ENCODE measurements around the gene ACTR3C.
"Not testable (repeated sequence)": the region's sequence is repeated elsewhere in the genome, so short reads cannot be mapped to it uniquely, and the experiment has no call there.

ACTR3C gene

GRCh38 chr7:150313870-150314269, 9.5 kb downstream of the ACTR3C start:
- ChIA-PET CTCF (interaction anchor here (0.9 kb wide), 1 partner anchor 23 kb away, joined by 3 read pairs; no protein-coding TSS in a partner anchor), POLR2A (no interaction called here)
- H3K4me3 ChIP-seq (ENCODE audit: low read depth, low read length): no peak overlapping the region
- DNase-seq (ENCODE audit: low read depth, low spot score): no peak
- no peak for TF ChIP-seq CTCF (IDR thresholded peaks at IDR 0.05; ENCODE audit: insufficient read depth, low read length, missing control alignments)

GRCh38 chr7:150313367-150313809, 10.0 kb downstream of the ACTR3C start:
- ChIA-PET POLR2A (no interaction called here), CTCF (no interaction called here)
- TF ChIP-seq CTCF (IDR thresholded peaks at IDR 0.05; ENCODE audit: insufficient read depth, low read length, missing control alignments): no peak
- no peak for DNase-seq (ENCODE audit: low read depth, low spot score)
- H3K4me3 ChIP-seq (ENCODE audit: low read depth, low read length): no peak overlapping the region

DNA sequence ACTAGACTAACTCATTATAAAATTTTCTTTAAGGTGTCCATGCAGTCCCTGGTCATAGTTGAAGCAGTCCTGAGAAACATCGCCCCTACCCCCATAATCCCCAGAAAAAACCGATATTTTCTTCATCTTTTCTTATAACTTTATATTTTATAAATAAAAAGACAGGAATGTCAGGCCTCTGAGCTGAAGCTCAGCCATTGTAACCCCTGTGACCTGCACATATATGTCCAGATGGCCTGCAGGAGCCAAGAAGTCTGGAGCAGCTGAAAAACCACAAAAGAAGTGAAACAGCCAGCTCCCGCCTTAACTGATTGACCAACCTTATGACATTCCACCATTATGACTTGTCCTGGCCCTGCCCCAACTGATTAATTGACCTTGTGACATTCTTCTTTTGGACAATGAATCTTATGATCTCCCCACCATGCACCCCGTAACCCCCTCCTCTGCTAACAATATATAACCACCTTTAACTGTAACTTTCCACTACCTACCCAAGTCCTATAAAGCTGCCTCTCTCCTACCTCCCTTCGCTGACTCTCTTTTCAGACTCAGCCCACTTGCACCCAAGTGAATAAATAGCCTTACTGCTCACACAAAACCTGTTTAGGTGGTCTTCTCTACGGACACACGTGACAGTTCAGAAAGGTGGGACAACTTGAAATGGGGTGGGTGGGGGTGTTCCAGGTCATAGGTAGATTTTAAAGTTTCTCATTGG, 10.5 kb downstream of the ACTR3C start:
- H3K4me3 ChIP-seq (ENCODE audit: low read depth, low read length); DNase-seq (ENCODE audit: low read depth, low spot score); POLR2A ChIA-PET: not testable (repeated sequence)

DNA sequence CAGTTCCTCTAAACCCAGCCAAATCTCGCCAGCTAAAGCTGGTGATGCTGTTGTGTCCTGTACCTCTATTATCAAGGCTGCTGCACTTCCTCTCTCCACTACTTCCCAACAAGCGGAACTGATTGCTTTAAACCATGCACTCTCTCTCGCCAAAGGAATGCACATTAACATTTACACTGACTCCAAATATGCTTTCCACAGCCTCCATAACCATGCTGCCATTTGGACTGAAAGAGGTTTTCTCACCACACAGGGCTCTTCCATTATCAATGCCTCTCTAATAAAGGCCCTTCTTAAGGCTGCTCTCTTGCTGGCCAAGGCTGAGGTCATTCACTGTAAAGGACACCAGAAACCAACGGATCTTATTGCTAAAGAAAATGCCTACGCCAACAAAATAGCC, 11.6 kb downstream of the ACTR3C start:
- POLR2A ChIA-PET: no interaction called here
- CTCF ChIA-PET: no interaction called here
- DNase-seq (ENCODE audit: low read depth, low spot score): no peak
- H3K4me3 ChIP-seq (ENCODE audit: low read depth, low read length): no peak overlapping the region
- no peak for TF ChIP-seq CTCF (IDR thresholded peaks at IDR 0.05; ENCODE audit: insufficient read depth, low read length, missing control alignments)

More for the DNA sequence above, 10.5 kb downstream of the ACTR3C start:
- CTCF ChIA-PET: not testable (repeated sequence)

DNA sequence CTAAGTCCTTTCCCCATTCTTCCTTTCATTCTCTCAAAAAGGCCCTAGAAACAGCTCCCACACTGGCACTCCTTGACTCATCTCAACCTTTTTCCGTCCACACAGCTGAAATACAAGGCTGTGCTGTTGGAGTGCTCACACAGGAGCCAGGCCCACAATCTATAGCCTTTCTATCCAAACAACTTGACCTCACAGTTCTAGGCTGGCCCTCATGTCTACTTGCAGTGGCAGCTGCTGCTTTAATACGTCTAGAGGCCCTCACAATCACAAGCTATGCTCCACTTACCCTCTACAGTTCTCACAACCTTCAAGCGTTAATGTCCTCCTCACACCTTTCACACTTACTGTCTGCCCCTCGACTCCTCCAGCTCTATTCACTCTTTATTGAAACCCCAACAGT, 12.2 kb downstream of the ACTR3C start:
- no peak overlapping the region for H3K4me3 ChIP-seq (ENCODE audit: low read depth, low read length)
- CTCF ChIA-PET: no interaction called here
- no peak for TF ChIP-seq CTCF (IDR thresholded peaks at IDR 0.05; ENCODE audit: insufficient read depth, low read length, missing control alignments)
- POLR2A ChIA-PET: no interaction called here
- DNase-seq (ENCODE audit: low read depth, low spot score): no peak

- ChIA-PET POLR2A (no interaction called here), CTCF (no interaction called here)
- H3K4me3 ChIP-seq (ENCODE audit: low read depth, low read length): no peak overlapping the region
- no peak for DNase-seq (ENCODE audit: low read depth, low spot score)
- no peak for TF ChIP-seq CTCF (IDR thresholded peaks at IDR 0.05; ENCODE audit: insufficient read depth, low read length, missing control alignments)
Measured at GRCh38 chr7:150308575-150308974, 14.8 kb downstream of the ACTR3C start.

DNA sequence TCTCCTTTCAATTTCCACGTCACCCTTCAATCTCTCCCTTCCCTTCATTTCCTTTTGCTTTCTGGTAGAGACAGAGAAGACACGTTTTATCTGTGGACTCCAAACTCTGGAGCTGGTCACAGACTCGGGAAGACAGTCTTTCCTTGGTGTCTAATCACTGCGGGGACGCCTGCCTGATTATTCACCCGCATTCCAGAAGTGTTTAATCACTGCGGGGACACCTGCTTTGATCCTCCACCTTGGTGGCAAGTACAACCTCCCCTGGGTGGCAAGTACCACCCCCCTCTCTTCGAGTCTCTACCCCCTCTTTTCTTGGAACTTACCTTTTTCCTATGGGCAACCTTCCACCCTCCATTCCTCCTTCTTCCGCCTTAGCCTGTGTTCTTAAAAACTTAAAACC, 15.4 kb downstream of the ACTR3C start:
- no peak overlapping the region for H3K4me3 ChIP-seq (ENCODE audit: low read depth, low read length)
- no peak for DNase-seq (ENCODE audit: low read depth, low spot score)
- ChIA-PET CTCF (no interaction called here), POLR2A (no interaction called here)
- no peak for TF ChIP-seq CTCF (IDR thresholded peaks at IDR 0.05; ENCODE audit: insufficient read depth, low read length, missing control alignments)
